Stimulated activated CD8-positive, alpha-beta memory T cell treated with anti-CD3 and anti-CD28 coated beads, Interleukin-12 subunit alpha, Interleukin-12 subunit beta, amount 100 ng/mL, for 24 hours (primary cell): ENCODE measurements around the gene EPOP.

Source experiments
- DNase-seq: peaks from one replicate; pipeline ENCODE4 v3.0.0-alpha.2; 2020; ENCODE audit errors: extremely low read depth

Gene EPOP

GRCh38 chr17:38705803-38706504 is 31.2 kb upstream of the EPOP start:
- DNase-seq, result no peak

- no peak for DNase-seq
These were observed 30.7 kb upstream of the EPOP start for GRCh38 chr17:38705523-38705802.

- no peak for DNase-seq
These were observed 30.1 kb upstream of the EPOP start, which contains the start of gene MLLT6 for GRCh38 chr17:38704606-38705522. Gene MLLT6, plus strand, starts transcription at chr17:38705273. Its CDS starts 360 bp downstream, at chr17:38705633.

DNA sequence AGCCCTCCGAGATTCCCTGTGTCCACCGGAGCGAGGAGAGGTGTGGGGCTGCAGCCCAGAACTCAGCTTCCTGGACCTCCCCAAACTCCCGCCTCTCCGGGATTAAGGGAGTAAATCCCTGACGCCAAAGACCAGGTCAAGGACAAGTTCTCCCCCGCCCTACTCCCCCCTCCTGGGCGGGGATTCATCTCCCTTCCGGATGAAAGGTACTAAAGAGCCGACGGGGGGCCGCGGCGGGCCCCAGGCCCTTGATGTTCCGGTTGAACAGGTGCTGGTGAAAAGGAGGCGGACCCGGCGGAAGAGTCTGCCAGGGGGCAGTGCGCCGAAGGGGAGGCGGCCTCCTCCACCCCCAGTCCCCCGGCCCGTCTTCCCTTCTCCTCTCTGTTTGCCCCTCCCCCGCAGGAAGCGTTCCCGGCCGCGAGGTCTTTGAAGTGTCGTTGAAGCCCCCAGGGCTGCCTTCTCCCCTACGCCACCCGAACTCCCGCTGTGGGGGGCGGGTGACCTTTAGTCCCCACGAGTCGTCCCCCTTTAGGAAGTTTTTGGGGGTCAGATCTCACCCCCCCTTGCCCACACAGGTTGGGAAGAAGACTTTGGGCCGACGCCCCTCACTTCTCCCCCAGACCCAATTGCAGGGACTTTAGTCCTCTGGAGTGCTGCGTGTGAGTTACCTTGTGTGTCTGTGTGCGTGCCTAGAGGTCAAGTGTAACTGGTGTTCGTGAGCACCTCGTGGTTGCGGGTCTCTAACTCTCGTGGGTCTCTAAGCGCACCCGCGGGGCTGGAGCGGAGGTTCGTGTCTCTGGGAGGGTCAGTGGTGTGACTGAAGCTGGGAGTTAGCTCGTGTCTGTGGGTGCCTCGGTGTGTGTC is 29.2 kb upstream of the EPOP start:
- DNase-seq, result peak; percentile 73

GRCh38 chr17:38702916-38703741 is 28.4 kb upstream of the EPOP start:
- no peak for DNase-seq

DNA sequence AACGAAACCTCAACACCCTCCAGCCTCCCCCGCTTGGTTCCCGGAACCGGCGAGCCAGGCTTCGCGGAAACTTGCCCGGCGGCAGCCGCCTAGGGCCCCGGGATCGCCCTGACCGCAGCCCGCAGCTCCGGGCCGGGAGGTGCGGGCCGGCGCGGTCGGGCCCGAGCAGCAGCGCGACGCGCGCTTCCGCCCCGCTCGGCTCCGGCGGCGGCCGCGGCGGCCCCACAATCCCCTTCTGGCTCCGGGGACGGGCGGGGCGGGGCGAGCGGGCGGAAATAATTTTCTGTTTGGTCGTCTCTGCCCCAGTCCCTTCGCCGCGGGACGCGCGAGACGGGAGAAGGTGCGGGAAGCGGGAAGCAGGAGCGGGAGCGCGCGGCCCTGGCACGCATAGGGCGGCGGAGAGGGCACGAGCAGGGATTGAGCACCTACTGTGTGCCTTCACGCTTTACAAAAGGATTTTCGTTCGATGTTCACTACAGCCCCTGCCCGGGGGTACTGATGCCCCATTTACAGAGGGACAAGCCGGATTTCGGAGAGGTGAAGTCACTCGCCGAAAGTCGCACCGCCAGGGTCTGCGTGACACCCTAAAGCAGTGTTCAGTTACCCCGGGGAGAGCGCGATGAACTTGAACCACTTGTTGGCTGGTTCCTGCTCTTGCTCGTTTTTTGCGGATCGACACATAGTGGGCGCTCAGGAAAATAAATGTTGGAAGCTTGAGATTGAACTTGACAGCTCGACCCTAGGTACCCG is 27.6 kb upstream of the EPOP start:
- DNase-seq, result no peak

GRCh38 chr17:38701504-38702165 is 26.9 kb upstream of the EPOP start:
- DNase-seq, result peak; percentile 57

GRCh38 chr17:38698760-38699159 is 24.0 kb upstream of the EPOP start:
- no peak for DNase-seq

GRCh38 chr17:38697061-38697820 is 22.5 kb upstream of the EPOP start:
- no peak for DNase-seq

DNA sequence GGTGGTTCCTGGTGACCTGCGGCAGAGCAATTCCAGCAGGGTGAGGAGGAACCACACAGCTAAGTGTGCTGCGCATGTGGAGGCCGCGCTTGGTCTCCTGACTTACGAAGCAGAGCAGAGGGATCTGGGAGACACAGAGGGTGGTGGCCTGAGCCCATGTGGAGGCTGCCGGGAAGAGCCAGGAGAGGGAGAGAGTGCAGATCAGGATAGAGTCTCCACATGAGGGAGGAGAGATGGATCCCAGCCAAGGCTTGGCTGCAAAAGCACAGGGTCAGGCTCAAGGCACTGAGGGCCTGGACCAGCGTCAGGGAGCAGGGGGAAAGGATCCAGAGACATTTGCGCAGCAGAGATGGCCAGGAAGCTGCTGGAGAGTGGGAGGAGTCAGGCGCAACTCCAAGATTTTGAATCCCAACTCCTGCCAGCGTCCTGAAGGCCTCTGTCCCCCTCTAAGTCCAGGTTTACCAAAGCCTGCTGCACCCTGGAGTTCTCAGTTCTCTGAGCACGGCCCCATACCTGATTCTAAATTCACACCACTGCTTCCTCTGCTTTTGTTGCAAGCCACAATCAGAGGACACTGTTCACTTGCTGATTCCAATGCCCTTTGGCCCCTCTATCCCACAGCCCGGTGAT is 19.1 kb upstream of the EPOP start:
- no peak for DNase-seq

- DNase-seq, result no peak
These were observed 16.4 kb upstream of the EPOP start for GRCh38 chr17:38691154-38691553.

- DNase-seq, result no peak
These were observed 15.6 kb upstream of the EPOP start for GRCh38 chr17:38690386-38690785.

DNA sequence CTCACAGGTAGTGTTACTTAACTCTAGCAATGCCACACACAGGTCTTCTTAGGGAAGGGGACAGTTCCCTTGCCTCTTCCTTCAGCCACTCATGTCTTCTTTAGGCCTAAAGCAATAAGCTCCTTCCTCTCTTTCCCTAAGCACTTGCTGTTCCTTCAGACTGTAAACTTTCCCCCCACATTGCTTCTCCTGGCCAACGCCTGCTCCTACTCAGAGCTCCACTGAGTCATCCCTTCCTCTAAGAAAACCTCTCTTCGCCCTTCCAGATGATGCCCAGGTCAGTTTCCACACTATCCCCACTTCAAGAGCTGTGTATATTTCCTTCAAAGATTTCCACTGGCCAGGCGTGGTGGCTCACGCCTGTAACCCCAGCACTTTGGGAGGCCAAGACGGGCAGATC is 12.5 kb upstream of the EPOP start:
- DNase-seq, result no peak

DNA sequence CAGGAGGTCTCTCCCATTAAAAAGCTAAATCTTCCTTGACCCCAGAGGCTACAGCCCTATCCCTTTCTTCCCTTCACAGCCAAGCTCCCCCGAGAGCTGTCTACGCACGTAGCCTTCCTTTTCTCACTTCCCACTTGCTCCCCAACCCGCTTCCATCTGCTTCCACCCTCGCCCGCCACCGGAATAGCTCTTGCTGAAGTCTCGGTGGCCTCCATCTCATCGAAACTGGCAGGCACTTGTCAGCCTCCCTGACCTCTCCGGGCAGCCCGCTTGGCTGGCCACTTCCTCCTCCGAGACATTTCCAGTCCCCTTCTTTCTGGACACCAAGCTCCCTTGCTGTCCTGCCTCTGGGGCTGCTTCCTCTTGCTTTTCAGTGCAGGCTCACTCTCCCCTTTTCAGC is 10.7 kb upstream of the EPOP start:
- DNase-seq, result no peak

DNA sequence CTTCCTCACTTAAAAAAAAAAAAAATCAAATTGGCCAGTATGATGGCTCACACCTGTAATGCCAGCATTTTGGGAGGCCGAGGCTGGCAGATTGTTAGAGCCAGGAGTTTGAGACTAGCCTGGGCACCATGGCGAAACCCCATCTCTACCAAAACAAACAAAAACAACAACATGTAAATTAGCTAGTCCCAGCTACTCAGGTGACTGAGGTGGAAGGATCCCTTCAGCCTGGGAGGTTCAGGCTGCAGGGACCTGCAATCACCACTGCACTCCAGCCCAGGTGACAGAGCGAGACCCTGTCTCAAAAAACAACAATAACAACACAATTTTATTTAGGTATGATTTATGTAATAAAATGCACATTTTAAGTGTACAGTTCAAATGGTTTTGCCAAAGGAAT is 6.3 kb upstream of the EPOP start:
- DNase-seq, result no peak

GRCh38 chr17:38677819-38678218 is 3.1 kb upstream of the EPOP start:
- DNase-seq, result no peak

DNA sequence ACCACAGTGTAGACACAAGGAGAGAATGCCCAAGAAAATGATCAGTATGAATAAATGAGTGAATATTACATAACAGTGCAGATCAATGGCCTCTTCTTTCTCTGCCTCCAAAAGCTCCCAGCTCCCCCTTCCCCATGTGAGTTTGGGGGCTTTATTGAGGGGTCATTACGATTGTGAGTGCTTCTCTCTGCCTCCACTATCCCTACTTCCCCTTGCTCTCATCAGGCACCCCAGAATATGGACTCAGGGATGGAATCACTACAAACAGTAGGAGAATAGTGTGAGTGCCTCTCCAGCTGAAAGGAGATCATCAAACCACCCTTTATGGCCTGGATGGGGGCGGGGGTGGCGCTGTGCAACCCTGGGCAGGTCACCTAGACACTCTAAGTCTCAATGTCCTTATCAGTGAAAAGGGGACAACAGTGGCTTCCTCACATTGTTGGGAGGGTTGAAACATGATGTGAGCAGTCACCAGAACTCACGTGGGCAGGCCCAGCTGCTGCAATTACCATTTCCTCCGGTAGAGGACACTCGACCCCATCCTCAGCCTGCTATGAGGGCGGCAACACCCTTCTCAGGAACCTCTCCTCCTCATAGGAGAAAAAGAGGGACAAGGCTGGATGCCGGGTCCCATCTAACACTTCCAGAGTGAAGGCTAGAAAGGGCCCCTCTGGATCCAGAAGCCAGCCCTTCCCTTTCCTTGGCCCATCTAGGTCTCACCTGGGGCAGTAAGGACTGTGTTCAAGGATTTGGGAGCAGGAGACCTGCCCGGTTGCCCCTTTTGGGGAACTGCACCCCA is 2.1 kb upstream of the EPOP start:
- peak; percentile 55 for DNase-seq
